HepG2 (cell line): Measurements from ENCODE around the gene NLRC5. TPM values are rescaled to one million over a fixed set of nuclear protein-coding genes. Genes with fewer than 3 reads are reported as not detected.
A peak's percentile ranks its signal among the peaks of the same experiment; 100 is the strongest.

ENCODE experiments used
- CENPT ChIP-seq: sonication (generic); formaldehyde crosslinking; IDR thresholded peaks from 2 replicates; pipeline ENCODE4 v1.8.0; 2022; ENCODE audit warnings: low read depth, mild to moderate bottlenecking, moderate library complexity, missing genetic modification reagents
- CSRNP2 ChIP-seq: sonication (generic); formaldehyde crosslinking; conservative IDR thresholded peaks from 2 replicates; pipeline ENCODE4 v1.8.0; 2022; ENCODE audit warnings: low read depth, missing genetic modification reagents
- HNRNPK ChIP-seq: fragments of 200-400 bp; formaldehyde crosslinking; IDR thresholded peaks from 2 replicates; pipeline ENCODE4 v1.6.1; 2018; ENCODE audit warnings: low read length, low read depth, moderate library complexity, mild to moderate bottlenecking; ENCODE audit not compliant: poor library complexity, severe bottlenecking
- NCOR1 ChIP-seq: fragments of 200-600 bp; sonication (generic); IDR thresholded peaks from 2 replicates; pipeline ENCODE4 v1.7.0; 2017; ENCODE audit warnings: antibody characterized with exemption, low read length, borderline replicate concordance
- NFRKB ChIP-seq: fragments of 450-650 bp; IDR thresholded peaks from 2 replicates; pipeline ENCODE4 v1.6.1; 2017
- PHB2 ChIP-seq: fragments of 450-650 bp; IDR thresholded peaks from 2 replicates; pipeline ENCODE4 v1.6.1; 2018; ENCODE audit not compliant: partially characterized antibody
- POGK ChIP-seq: sonication (generic); formaldehyde crosslinking; conservative IDR thresholded peaks from 2 replicates; pipeline ENCODE4 v1.8.0; 2022; ENCODE audit warnings: mild to moderate bottlenecking, moderate library complexity, missing genetic modification reagents
- RFXAP ChIP-seq: sonication (generic); formaldehyde crosslinking; IDR thresholded peaks from 2 replicates; pipeline ENCODE4 v1.4.0; 2020; ENCODE audit warnings: missing genetic modification reagents, borderline replicate concordance
- ZMYM2 ChIP-seq: sonication (generic); formaldehyde crosslinking; IDR thresholded peaks from 2 replicates; pipeline ENCODE4 v1.8.0; 2022; ENCODE audit warnings: mild to moderate bottlenecking, missing genetic modification reagents
- ZNF563 ChIP-seq: sonication (generic); formaldehyde crosslinking; IDR thresholded peaks from 2 replicates; pipeline ENCODE4 v1.8.0; 2022; ENCODE audit warnings: mild to moderate bottlenecking, moderate library complexity, missing genetic modification reagents
- polyA plus RNA-seq, 8 experiments: library from polyadenylated mRNA; depleted of rRNA in 3 of 8; stranded (reverse) in 7 of 8; unstranded in 1 of 8; fragments of >200 nt; fragmentation: Illumina TruSeq in 4 of 8; extraction: Trizol in 4 of 8; gene quantifications; 2 replicates each; pipeline versions ENCODE4 v1.2.1 to v1.2.3, GENCODE V29; 2011 to 2016; ENCODE audit warnings: low read depth in 4 of 8, missing spikeins in 1 of 8, mixed read lengths in 1 of 8; ENCODE audit not compliant: insufficient read depth in 1 of 8
- total RNA-seq, 5 experiments: library from RNA; depleted of rRNA; stranded (reverse); fragments of >200 nt; fragmentation: Illumina TruSeq; extraction: Trizol; gene quantifications; 2 replicates each; pipeline ENCODE4 v1.2.3, GENCODE V29; 2016; ENCODE audit warnings: low read depth in 1 of 5
- TF ChIP-seq, protein P1 (sequence below): sonication (generic); formaldehyde crosslinking; IDR thresholded peaks from 2 replicates; pipeline ENCODE4 v1.5.1; 2020; ENCODE audit warnings: missing genetic modification reagents, mild to moderate bottlenecking, borderline replicate concordance
- TF ChIP-seq, protein P2 (sequence below): sonication (generic); formaldehyde crosslinking; IDR thresholded peaks from 2 replicates; pipeline ENCODE4 v1.4.0; 2020; ENCODE audit warnings: missing genetic modification reagents

The NLRC5 gene
- total and polyA plus RNA-seq, 2 of the 13 experiments (the other 11 are each of a cell fraction or from before 2014, with no cell fraction given) = 6.3 to 12.7 TPM

DNA sequence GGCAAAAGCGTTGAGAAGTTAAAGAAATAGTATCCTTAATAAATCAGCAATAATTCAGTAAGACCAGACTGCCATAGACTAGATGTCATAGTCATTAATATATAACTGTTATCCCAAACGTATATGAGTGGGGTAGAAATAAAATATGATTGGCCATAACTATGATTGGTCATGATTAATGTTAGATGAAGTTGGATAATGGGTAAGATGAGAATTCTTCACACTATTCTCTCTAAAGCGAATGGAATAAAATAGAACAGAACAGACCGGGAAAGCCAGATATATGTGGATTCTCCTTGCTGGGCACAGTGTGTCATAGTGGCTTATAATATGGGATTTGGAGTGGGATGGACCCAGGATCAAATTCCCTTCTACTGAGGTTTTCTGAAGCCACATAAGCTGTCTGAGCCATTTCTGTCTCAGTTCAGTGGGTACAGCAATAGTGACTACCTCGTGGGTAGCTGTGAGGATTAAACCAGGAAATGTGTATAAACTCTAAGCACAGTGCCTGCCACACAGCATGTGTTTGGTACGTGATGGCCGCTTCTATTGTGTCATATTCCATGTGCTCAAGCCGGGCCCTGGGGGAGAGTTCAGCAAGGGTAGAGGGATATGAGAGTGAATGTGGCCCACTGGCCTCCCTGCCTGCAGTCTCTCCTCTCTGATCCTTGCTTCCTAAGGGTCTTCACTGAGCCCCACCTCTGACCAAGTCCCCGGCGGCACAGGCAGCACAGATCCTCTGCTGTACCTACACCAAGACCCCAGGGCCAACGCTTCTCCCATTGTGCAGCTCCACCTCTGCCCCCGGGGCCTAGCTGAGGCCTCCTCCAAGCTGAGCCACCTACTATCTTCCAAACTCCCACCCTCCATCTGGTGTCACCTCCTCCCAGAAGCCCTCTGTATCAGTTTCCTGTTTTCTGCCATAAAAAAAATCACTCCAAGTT is 23.9 kb upstream of the NLRC5 start (continued):
- TF ChIP-seq, protein P1, sequence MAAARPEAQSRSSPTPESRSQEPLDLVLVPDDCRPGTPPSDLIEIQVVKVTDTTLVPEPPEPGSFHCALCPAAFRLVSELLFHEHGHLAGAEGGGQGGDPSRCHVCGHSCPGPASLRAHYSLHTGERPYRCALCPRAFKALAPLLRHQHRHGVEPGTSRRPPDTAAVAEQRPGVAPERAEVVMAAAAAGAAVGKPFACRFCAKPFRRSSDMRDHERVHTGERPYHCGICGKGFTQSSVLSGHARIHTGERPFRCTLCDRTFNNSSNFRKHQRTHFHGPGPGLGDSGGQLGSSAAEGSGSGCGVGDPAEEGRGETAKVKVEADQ (CRISPR knock-in tag) = 0 out of 2 replicates have a peak, but pooled peaks have one; percentile 4
- TF ChIP-seq ZMYM2 (CRISPR knock-in tag) (0 out of 2 replicates have a peak, but pooled peaks have one; percentile 30), PHB2 (no peak), NFRKB (no peak), CSRNP2 (CRISPR knock-in tag) (no peak), ZNF563 (CRISPR knock-in tag) (0 out of 2 replicates have a peak, but pooled peaks have one; percentile 1), CENPT (no peak), HNRNPK (no peak), RFXAP (CRISPR knock-in tag) (no peak), POGK (CRISPR knock-in tag) (no peak), NCOR1 (0 out of 2 replicates have a peak, but pooled peaks have one; percentile 17)
- TF ChIP-seq, protein P2, sequence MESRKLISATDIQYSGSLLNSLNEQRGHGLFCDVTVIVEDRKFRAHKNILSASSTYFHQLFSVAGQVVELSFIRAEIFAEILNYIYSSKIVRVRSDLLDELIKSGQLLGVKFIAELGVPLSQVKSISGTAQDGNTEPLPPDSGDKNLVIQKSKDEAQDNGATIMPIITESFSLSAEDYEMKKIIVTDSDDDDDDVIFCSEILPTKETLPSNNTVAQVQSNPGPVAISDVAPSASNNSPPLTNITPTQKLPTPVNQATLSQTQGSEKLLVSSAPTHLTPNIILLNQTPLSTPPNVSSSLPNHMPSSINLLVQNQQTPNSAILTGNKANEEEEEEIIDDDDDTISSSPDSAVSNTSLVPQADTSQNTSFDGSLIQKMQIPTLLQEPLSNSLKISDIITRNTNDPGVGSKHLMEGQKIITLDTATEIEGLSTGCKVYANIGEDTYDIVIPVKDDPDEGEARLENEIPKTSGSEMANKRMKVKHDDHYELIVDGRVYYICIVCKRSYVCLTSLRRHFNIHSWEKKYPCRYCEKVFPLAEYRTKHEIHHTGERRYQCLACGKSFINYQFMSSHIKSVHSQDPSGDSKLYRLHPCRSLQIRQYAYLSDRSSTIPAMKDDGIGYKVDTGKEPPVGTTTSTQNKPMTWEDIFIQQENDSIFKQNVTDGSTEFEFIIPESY = 0 out of 2 replicates have a peak, but pooled peaks have one; percentile 7
